Activated CD8-positive, alpha-beta T cell treated with anti-CD3 and anti-CD28 coated beads, Interleukin-2, amount 10 ng/mL, durations not matched to agents 7 days and 5 days (primary cell): Measurements from ENCODE around the gene ZNF511. TPM values are rescaled to one million over a fixed set of nuclear protein-coding genes. Genes with fewer than 3 reads are reported as not detected.
A peak's percentile ranks its signal among the peaks of the same experiment; 100 is the strongest.

Experiments used
- ATAC-seq: fragments of 150-1000 bp; cut with Tn5 transposase; one replicate; pipeline ENCODE4 v1.10.0; 2021; ENCODE audit warnings: moderate library complexity
- CTCF ChIA-PET: fragments of 350-600 bp; sonication (Branson Sonifier 250); formaldehyde crosslinking; loops from one replicate; lab custom pipeline; 2021; ENCODE audit warnings: antibody characterized with exemption; lab: Charles Lee
- POLR2A ChIA-PET: fragments of 350-600 bp; sonication (Branson Sonifier 250); formaldehyde crosslinking; loops from one replicate; lab custom pipeline; 2021; ENCODE audit warnings: antibody characterized with exemption; lab: Charles Lee
- DNase-seq: peaks from one replicate; pipeline ENCODE4 v3.0.0-alpha.2; 2020
- H3K27ac Mint-ChIP-seq: one replicate; pipeline ENCODE4 v1.8.0; 2021; ENCODE audit warnings: mild to moderate bottlenecking, mixed read lengths
- H3K27me3 Mint-ChIP-seq: one replicate; pipeline ENCODE4 v1.8.0; 2021; ENCODE audit warnings: low read depth, mixed read lengths
- H3K36me3 Mint-ChIP-seq: one replicate; pipeline ENCODE4 v1.8.0; 2021; ENCODE audit warnings: low read depth, mixed read lengths
- H3K4me1 Mint-ChIP-seq: one replicate; pipeline ENCODE4 v1.8.0; 2021; ENCODE audit warnings: low read depth, mixed read lengths
- H3K4me3 Mint-ChIP-seq: one replicate; pipeline ENCODE4 v1.8.0; 2021; ENCODE audit warnings: mild to moderate bottlenecking, mixed read lengths
- H3K9me3 Mint-ChIP-seq: one replicate; pipeline ENCODE4 v1.8.0; 2022; ENCODE audit warnings: mixed read lengths; ENCODE audit not compliant: insufficient read depth
- total RNA-seq, 2 experiments: library from RNA; stranded (reverse); gene quantifications; one replicate each; pipeline ENCODE4 v1.2.3, GENCODE V29; 2021

ZNF511 gene
- total RNA-seq, 2 experiments from 2014 or later = 61.4 to 62.6 TPM

DNA sequence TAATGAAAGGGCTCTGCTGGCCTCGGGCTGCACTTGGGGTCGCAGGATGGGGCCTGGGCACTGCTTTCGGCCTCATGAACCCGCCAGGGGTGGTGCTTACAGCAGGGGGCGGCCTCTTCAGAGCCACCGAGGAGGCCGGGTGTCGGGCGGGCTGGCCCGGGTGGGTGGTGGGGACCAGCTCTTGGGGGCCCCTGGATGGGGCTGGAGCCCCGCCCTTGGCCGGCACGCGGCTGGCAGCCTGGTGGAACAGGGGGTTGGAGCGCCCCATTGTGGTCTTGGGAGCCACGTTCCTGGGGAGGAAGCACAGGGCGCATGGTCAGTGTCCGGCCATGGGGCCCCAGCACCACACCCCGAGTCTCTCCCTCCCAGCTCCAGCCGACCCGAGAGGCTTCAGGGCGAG, 40.9 kb upstream of the ZNF511 start:
- no peak for DNase-seq
- H3K4me1 Mint-ChIP-seq = peaks cover 31% of the 10 kb centered on the region
- H3K27ac Mint-ChIP-seq = no peak overlapping the region
- CTCF ChIA-PET = interaction anchor here (0.8 kb wide), 1 partner anchor 8 kb away, joined by 3 read pairs; the partner anchor contains the start of gene ADAM8
- POLR2A ChIA-PET = interaction anchor here (1.2 kb wide), 1 partner anchor 9 kb away, joined by 4 read pairs; the partner anchor contains the start of gene ADAM8
- H3K27me3 Mint-ChIP-seq = no peaks in the 10 kb centered on the region
- no peak for ATAC-seq
- no peaks in the 10 kb centered on the region for H3K9me3 Mint-ChIP-seq
- H3K36me3 Mint-ChIP-seq = peaks cover 24% of the 10 kb centered on the region
- H3K4me3 Mint-ChIP-seq = no peak overlapping the region

- H3K9me3 Mint-ChIP-seq = no peaks in the 10 kb centered on the region
- H3K27ac Mint-ChIP-seq = no peak overlapping the region
- no peak overlapping the region for H3K4me3 Mint-ChIP-seq
- ChIA-PET POLR2A (no interaction called here), CTCF (no interaction called here)
- peaks cover 24% of the 10 kb centered on the region for H3K4me1 Mint-ChIP-seq
- H3K27me3 Mint-ChIP-seq = no peaks in the 10 kb centered on the region
- DNase-seq (no peak), ATAC-seq (no peak)
- peaks cover 21% of the 10 kb centered on the region for H3K36me3 Mint-ChIP-seq
Observed at GRCh38 chr10:133268532-133268931, 40.2 kb upstream of the ZNF511 start.

- peaks cover 19% of the 10 kb centered on the region for H3K36me3 Mint-ChIP-seq
- peaks cover 16% of the 10 kb centered on the region for H3K4me1 Mint-ChIP-seq
- H3K27me3 Mint-ChIP-seq = no peaks in the 10 kb centered on the region
- no peaks in the 10 kb centered on the region for H3K9me3 Mint-ChIP-seq
- ChIA-PET POLR2A (interaction anchor here (0.9 kb wide), 1 partner anchor 34 kb away, joined by 3 read pairs; no protein-coding TSS in a partner anchor), CTCF (no interaction called here)
- DNase-seq (no peak), ATAC-seq (no peak)
- no peak overlapping the region for H3K27ac Mint-ChIP-seq
- no peak overlapping the region for H3K4me3 Mint-ChIP-seq
Observed at GRCh38 chr10:133269367-133269766, 39.3 kb upstream of the ZNF511 start.

DNA sequence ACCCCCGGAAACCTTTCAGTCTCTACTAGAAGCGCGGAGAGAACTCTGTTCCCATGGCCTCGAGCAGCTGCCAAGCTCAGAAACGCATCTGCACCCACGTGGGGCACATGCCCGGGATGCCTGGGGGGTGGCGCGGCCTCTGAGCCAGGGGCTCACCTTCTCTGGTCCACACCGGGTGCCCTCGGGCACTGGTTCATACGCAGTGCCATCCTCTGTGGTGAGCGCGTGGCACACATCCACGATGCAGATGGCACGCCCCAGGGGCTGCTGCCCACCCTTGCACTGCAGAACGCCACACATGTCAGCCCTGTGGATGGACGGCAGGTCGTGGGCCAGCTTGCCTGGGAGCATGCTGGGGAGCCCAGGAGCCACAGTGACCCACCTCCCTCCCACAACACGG, 38.5 kb upstream of the ZNF511 start:
- H3K27ac Mint-ChIP-seq = no peak overlapping the region
- POLR2A ChIA-PET = no interaction called here
- DNase-seq (no peak), ATAC-seq (no peak)
- H3K27me3 Mint-ChIP-seq = no peaks in the 10 kb centered on the region
- peaks cover 22% of the 10 kb centered on the region for H3K36me3 Mint-ChIP-seq
- H3K4me3 Mint-ChIP-seq = no peak overlapping the region
- H3K4me1 Mint-ChIP-seq = peaks cover 17% of the 10 kb centered on the region
- CTCF ChIA-PET = no interaction called here
- no peaks in the 10 kb centered on the region for H3K9me3 Mint-ChIP-seq

- POLR2A ChIA-PET = no interaction called here
- Mint-ChIP-seq H3K4me3 (no peak overlapping the region), H3K4me1 (peaks cover 15% of the 10 kb centered on the region), H3K9me3 (no peaks in the 10 kb centered on the region), H3K36me3 (peaks cover 15% of the 10 kb centered on the region), H3K27me3 (no peaks in the 10 kb centered on the region), H3K27ac (no peak overlapping the region)
- CTCF ChIA-PET = no interaction called here
- no peak for ATAC-seq
- DNase-seq = no peak
Observed at GRCh38 chr10:133270773-133271297, 37.9 kb upstream of the ZNF511 start.

GRCh38 chr10:133271521-133272300, 37.0 kb upstream of the ZNF511 start:
- Mint-ChIP-seq H3K4me1 (peaks cover 17% of the 10 kb centered on the region), H3K4me3 (no peak overlapping the region), H3K27me3 (no peaks in the 10 kb centered on the region), H3K27ac (no peak overlapping the region), H3K36me3 (peaks cover 12% of the 10 kb centered on the region), H3K9me3 (no peaks in the 10 kb centered on the region)
- POLR2A ChIA-PET = interaction anchor here (1.4 kb wide), 1 partner anchor 8 kb away, joined by 5 read pairs; no protein-coding TSS in a partner anchor
- CTCF ChIA-PET = interaction anchor here (1.1 kb wide), 1 partner anchor 9 kb away, joined by 3 read pairs; no protein-coding TSS in a partner anchor
- no peak for ATAC-seq
- no peak for DNase-seq

GRCh38 chr10:133272301-133272963, 36.3 kb upstream of the ZNF511 start:
- Mint-ChIP-seq H3K27me3 (no peaks in the 10 kb centered on the region), H3K4me3 (no peak overlapping the region)
- POLR2A ChIA-PET = interaction anchor here (1.4 kb wide), 1 partner anchor 9 kb away, joined by 5 read pairs; no protein-coding TSS in a partner anchor

GRCh38 chr10:133272964-133273420, 35.7 kb upstream of the ZNF511 start:
- H3K4me3 Mint-ChIP-seq = no peak overlapping the region
- CTCF ChIA-PET = interaction anchor here (1.1 kb wide), 1 partner anchor 11 kb away, joined by 3 read pairs; no protein-coding TSS in a partner anchor
- H3K4me1 Mint-ChIP-seq = peaks cover 27% of the 10 kb centered on the region
- H3K36me3 Mint-ChIP-seq = peaks cover 12% of the 10 kb centered on the region
- POLR2A ChIA-PET = interaction anchor here (1.4 kb wide), 1 partner anchor 9 kb away, joined by 5 read pairs; no protein-coding TSS in a partner anchor
- no peaks in the 10 kb centered on the region for H3K9me3 Mint-ChIP-seq
- no peaks in the 10 kb centered on the region for H3K27me3 Mint-ChIP-seq
- ATAC-seq (no peak), DNase-seq (no peak)
- no peak overlapping the region for H3K27ac Mint-ChIP-seq

More at GRCh38 chr10:133272301-133272963, 36.3 kb upstream of the ZNF511 start:
- ATAC-seq (no peak), DNase-seq (no peak)
- Mint-ChIP-seq H3K36me3 (peaks cover 12% of the 10 kb centered on the region), H3K9me3 (no peaks in the 10 kb centered on the region), H3K4me1 (peaks cover 21% of the 10 kb centered on the region), H3K27ac (no peak overlapping the region)
- CTCF ChIA-PET = interaction anchor here (1.1 kb wide), 1 partner anchor 10 kb away, joined by 3 read pairs; no protein-coding TSS in a partner anchor

DNA sequence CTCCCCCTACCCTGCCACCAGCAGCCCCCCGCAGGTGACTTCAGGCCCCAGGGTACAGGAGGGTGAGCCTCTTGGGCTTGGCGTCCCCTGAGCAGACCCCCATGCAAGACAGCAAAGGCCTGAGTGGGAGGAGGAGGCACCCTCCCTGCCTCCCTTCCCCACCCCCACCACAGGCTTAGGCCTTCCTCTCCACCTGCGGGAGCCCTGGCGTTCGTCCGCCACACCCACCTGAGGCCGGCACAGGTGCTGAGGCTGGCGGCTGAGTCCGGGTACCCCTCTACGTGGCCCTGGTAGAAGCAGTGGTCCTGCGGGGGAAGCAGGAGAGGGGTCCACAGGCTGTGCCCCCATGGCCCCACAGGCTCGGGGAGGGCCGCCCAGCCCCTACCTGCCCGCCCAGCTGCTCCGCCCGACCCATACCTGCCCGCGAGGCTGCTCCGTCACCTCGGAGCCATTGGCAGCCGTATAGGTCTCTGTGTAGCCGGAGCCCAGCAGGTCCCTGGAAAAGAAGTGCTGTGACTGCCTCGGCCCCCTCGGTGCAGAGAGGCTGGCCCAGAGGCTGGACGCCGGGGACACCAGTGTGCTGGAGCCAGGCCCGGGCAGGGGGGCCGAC, 35.1 kb upstream of the ZNF511 start:
- ChIA-PET POLR2A (interaction anchor here (1.7 kb wide), 1 partner anchor 14 kb away, joined by 7 read pairs; no protein-coding TSS in a partner anchor), CTCF (interaction anchor here (1.2 kb wide), 1 partner anchor 34 kb away, joined by 4 read pairs; no protein-coding TSS in a partner anchor)
- ATAC-seq (no peak), DNase-seq (no peak)
- Mint-ChIP-seq H3K27me3 (no peaks in the 10 kb centered on the region), H3K36me3 (peaks cover 16% of the 10 kb centered on the region), H3K4me3 (no peak overlapping the region), H3K9me3 (no peaks in the 10 kb centered on the region), H3K4me1 (peaks cover 33% of the 10 kb centered on the region), H3K27ac (no peak overlapping the region)

- Mint-ChIP-seq H3K4me1 (peaks cover 47% of the 10 kb centered on the region), H3K27ac (peak overlapping the region; percentile 86), H3K27me3 (no peaks in the 10 kb centered on the region), H3K9me3 (no peaks in the 10 kb centered on the region), H3K36me3 (peaks cover 26% of the 10 kb centered on the region), H3K4me3 (peak overlapping the region; percentile 87)
- ATAC-seq = peak; percentile 60
- peak; percentile 77 for DNase-seq
- POLR2A ChIA-PET = interaction anchor here (0.5 to 3.5 kb wide), 11 partner anchors 11 to 828 kb away, joined by 3 to 13 read pairs (median 3); no protein-coding TSS in a partner anchor
- CTCF ChIA-PET = interaction anchor here (0.8 to 2.8 kb wide), 8 partner anchors 12 to 131 kb away, joined by 3 to 17 read pairs (median 6); no protein-coding TSS in a partner anchor
Observed at GRCh38 chr10:133274751-133275683, 33.7 kb upstream of the ZNF511 start.
